Activated CD8-positive, alpha-beta memory T cell treated with anti-CD3 and anti-CD28 coated beads for 1 hour (primary cell): ENCODE data around the gene FAM25G.
"Not testable (repeated sequence)": the region's sequence is repeated elsewhere in the genome, so short reads cannot be mapped to it uniquely, and the experiment has no call there.

Experiments used
- DNase-seq, 2 donors: peaks; one replicate each; pipeline ENCODE4 v3.0.0-alpha.2; 2020; ENCODE audit warnings: low read depth in 1 of 2; ENCODE audit errors: extremely low read depth in 1 of 2

Gene FAM25G

GRCh38 chr10:47465216-47465917 is 26.1 kb downstream of the FAM25G start:
- DNase-seq: not testable (repeated sequence)

DNA sequence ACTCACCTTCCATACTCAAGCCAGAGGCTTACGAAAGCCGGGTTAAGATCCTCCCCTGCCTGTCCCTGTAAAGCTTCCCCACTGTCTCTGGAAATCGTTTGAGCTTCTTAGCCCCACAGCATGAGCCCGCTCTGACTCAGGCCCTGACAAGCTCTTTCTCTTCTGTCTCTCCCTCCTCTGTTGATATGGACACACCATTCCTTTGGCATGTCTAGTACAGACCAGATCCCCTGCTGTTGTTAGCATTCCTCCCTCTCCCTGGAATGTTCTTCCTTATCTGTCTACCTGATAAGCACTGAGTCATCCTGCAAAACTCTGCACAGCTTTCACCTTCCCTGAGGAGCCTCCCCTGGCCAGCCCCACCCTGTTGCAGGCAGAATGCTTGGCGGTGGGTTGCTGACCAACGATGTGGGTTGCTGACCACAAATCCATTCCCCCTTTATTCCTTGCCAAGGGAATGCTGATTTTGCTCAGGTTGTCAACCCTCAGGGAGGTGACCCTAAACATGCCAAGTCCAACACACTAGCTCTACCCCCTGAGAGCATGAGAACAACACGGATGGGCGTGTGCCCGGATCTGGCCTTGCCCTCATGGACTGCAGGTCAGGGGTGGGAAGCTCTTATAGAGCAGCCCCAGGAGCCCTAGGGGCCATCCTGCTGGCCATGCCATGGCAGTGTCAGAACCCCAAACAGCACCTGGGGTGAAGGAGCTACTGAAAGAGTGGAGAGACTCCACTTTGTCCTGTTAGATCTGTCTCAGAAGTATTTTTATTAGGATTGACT is 28.7 kb downstream of the FAM25G start:
- not testable (repeated sequence) for DNase-seq

- DNase-seq: not testable (repeated sequence)
These were observed 30.2 kb downstream of the FAM25G start for GRCh38 chr10:47461261-47461687.

GRCh38 chr10:47458466-47459154 is 32.9 kb downstream of the FAM25G start:
- no peak for DNase-seq

DNA sequence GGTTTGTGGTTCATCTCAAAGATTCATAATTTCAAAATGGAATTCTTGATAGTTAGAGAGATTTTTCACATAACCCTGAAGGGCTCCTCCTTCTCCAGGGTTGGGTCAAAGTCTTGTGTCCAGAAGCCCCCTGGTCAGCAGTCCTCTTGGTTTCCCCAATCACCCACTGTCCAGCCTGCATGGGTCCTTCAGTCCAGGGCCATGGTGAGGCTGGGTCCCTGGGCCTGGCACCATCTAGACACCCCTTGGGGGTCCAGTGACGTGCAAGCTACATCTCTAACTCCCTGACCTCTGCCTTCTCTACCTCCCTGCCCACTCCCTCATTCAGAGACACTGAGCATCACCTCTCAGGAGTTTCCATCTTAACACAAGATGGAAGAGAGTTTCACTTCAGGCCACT is 33.7 kb downstream of the FAM25G start:
- no peak for DNase-seq

DNA sequence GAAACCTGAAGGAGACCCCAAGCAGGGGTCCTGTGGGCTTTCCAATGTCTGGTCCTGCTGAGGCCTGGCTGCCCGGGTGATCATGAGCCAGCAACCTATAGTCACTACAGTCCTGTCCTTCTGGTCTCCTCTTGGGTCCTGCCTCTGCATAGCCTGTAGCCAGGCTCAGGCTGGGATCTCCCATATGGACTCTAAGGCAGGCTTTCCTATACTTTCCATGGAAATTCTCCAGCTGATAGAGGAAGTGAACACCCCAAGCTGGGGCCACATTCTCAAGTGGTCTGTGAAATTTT is 34.0 kb downstream of the FAM25G start:
- DNase-seq: no peak

DNA sequence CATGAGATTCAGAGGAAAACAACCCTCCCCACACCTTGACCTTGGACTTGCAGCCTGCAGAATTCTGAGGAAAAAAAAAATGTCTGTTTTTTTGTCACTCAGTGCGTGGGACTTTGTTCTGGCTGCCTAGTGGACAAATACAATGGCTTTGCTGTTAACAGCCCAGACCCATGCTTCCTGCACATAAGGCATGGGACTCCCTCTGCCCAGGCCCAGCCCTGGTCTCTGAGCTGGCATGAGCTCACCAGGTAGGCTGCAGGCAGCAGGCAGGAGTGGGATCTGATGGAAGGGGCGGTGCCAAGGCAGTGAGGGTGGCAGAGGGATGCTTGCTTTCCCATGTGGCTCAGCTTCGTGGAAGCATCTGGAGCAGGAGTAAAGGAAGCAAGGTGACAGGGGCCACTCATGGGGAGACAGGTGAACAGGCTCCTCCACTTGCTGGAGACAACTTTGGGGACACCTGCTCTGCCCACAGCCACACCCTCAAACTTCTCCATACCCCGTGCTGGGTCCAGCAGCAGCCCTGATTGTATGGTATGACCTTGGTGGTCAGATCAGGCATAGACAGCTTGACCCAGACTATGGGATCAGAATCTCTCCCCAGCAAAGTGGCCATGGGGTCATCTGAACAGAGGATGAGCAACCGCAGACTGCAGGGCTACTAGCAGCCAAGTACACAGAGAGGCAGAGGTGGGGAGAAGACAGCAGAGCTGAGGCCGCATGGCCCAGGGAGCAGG is 34.5 kb downstream of the FAM25G start:
- DNase-seq: no peak

DNA sequence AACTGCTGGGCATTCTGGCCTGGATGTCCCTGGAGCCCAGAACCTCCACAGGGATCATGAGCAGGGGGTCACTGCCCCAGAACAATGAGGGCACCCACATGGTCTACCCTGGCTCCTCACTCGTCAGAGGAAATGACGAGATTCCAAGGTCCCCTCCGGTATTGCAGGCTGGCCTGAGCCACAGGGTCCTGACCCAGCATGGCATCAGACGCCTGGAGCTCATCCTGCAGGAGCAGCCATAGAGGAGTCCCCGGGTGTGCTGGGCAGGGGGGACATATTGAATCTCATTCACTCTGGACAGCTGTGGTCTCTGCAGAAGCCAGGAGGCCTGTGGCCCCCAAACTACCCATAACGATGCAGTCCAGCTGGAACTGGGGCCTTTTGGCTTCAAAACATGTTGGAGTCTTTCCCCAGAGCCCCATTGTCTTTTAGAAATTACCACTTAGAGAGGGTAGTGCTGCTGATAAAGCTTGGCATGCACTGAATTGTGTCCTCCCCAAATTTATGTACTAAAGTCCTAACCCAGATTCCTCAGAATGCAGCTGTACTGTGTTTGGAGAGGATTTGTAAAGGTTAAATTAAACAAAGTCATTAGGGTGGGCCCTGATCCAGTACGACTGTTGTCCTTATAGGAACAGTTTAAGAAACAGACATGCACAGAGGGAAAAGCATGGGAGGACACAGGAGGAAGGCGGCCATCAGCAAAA is 35.3 kb downstream of the FAM25G start:
- no peak for DNase-seq

GRCh38 chr10:47455350-47456078 is 36.0 kb downstream of the FAM25G start:
- not testable (repeated sequence) for DNase-seq

GRCh38 chr10:47454780-47455058 is 36.8 kb downstream of the FAM25G start:
- no peak for DNase-seq

DNA sequence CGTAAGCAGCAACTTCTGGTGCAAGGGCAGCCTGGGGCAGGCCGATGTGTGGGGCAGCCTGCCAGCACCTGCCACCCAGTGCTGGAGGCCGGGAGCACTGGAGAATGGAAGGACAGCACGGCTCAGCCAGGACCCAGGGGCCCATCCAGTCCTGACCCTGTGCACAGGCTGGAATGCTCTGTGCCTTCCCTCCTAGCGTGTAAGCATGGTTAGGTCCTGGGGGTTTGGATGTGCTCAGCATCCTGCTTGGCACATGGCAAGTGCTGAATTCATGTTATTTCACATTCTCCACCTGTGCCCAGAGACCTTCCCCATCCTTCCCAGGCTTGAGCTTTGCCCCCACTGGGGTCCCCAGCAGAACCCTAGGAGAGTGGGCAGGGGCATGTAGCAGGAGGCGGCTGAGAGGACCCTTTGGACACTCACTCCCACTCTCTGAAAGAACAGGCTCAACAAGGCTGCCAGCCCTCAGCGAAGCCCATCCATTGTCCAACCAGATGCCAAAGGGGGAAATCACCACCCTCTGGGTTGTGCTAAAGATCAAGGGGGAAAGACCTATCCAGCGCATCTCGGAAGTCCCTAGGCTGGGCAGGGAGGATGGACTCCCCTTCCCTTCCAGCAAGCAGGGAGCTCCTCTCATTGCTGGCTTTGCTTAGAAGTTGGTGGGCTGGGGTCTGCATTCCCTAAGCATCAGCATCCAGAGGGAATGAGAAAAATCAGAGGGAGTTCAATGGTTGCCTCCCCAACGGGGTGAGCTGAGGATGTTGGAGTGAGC is 37.3 kb downstream of the FAM25G start:
- no peak for DNase-seq

DNA sequence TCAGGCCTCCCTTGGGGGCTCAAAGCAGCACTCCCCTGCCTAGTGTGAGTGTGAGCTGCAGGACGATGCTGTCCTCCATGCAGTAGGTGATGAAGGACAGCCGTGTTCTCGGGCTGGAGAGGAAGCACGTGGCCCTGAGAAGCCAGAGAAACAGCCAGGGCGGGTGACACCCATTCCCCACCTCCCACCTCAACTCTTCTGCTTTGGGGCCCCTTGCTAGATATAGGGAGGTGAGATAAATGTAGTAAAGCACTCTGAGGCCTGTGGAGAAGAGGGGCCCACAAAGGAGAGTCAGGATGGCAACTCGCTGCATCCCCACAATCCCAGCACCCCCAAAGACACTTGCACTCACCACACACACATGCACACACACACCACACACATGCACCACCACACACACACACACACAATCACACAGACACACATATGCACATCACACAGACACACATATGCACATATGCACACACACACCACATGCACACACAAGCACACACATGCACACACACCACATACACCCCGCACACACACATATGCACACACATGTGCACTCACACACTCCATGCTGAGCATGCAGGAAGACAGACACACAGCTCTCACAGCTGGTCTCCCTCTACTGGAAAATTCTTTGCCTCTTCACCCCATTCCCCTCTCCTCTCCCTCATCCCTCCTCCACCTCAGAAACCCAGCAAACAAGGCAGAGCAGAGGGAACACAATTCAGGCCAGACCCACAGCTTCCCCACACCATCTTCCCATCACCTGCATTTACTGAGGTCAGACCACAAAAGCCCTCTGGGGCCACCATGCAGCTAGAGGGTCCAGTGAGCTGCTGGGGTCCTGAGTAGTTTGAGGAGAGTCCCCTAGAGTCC is 38.1 kb downstream of the FAM25G start:
- no peak for DNase-seq

GRCh38 chr10:47452495-47453140 is 38.9 kb downstream of the FAM25G start:
- no peak for DNase-seq

GRCh38 chr10:47451998-47452494 is 39.5 kb downstream of the FAM25G start:
- no peak for DNase-seq

DNA sequence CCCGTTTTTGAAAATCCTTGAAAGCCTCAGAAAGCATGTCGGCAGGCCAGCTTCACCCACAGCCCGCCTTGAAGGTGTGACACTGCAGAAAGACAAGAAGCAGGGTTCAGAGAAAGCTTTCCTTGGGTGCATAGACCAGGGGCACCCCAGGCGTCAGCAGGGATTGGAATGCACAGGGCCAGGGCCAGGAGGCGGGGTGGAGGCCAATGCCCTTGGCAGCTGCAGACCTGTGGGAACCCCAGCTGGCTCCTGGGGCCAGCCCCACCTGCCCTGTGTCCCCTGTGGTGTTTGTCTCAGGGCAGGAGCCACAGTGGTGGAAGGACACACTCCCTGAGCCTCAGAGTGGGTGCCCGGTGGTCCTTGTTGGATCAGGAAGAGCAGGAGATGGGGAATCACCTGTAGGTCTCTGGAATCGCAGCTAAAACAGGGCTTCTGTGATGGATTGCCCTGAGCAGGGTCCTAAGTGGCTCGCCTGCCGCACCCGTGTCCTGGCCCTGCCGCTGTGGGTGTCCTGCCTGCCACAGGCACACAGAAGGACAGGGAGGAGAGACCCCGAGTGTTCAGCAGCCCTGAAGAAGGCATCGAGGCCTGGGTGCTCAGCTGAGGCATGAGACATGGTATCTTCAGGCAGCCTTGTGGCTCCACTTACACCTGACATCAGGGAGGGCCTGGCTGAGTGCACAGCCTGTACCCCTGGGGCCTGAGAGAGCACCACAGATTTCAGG is 40.1 kb downstream of the FAM25G start:
- DNase-seq: no peak

DNA sequence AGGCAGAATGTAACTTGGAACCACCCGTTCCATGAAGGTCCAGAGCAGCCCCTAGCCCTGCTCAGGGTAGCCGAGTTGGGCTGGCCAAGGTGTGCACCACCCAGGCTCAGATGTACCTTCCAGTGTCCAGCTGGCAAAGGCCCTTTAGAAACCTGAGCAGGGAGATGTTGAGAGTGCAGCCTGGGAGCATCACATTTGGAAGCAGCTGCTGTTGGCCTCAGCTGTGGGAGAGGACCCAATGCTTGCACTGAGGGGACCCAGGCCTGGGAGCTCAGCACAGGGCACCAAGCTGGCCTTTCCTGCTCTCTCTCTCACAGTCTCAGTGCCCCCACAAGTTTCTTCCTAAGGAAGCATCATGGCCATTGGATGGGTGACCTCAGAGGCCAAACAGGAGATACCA is 41.1 kb downstream of the FAM25G start:
- no peak for DNase-seq

GRCh38 chr10:47449979-47450378 is 41.5 kb downstream of the FAM25G start:
- DNase-seq: no peak
